Sigmoid colon (tissue), 4 donors: Measurements from ENCODE around the gene ZNF12.

ENCODE experiments used
- POLR2A ChIP-seq, 2 donors: fragments of 450-650 bp; IDR thresholded peaks; one replicate each; pipeline ENCODE4 v1.6.1; 2016; ENCODE audit warnings: antibody characterized with exemption in 2 of 2, mild to moderate bottlenecking in 2 of 2, moderate library complexity in 2 of 2
- POLR2AphosphoS5 ChIP-seq, 4 donors: sonication (generic); formaldehyde crosslinking; IDR thresholded peaks; one replicate each; pipeline ENCODE4 v1.6.1; 2017; ENCODE audit warnings: antibody characterized with exemption in 4 of 4
- TF ChIP-seq, protein P1 (sequence below), 4 experiments: fragments of 450-650 bp in 3 of 4; fragments of 200-600 bp in 1 of 4; IDR thresholded peaks; one replicate each; pipeline ENCODE4 v1.5.1; 2016 to 2019; ENCODE audit warnings: antibody characterized with exemption in 4 of 4, mild to moderate bottlenecking in 3 of 4, moderate library complexity in 2 of 4

DNA sequence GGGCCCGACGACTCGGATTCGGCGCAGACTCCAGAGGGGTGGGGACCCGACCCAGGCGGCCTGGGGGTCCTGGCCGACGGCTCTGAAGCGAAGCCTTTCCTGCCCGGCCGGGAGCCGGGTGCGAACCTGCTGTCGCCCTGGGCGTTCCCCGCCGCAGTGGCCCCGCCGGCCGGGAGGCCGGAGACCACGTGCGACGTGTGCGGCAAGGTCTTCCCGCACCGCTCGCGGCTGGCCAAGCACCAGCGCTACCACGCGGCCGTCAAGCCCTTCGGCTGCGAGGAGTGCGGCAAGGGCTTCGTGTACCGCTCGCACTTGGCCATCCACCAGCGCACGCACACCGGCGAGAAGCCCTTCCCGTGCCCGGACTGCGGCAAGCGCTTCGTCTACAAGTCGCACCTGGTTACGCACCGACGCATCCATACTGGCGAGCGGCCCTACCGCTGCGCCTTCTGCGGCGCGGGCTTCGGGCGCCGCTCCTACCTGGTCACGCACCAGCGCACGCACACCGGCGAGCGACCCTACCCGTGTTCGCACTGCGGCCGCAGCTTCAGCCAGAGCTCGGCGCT is 54.2 kb downstream of the ZNF12 start:
- TF ChIP-seq POLR2AphosphoS5 (IDR thresholded peaks at IDR 0.05) (no peak), POLR2A (IDR thresholded peaks at IDR 0.05) (no peak)
- TF ChIP-seq, protein P1, sequence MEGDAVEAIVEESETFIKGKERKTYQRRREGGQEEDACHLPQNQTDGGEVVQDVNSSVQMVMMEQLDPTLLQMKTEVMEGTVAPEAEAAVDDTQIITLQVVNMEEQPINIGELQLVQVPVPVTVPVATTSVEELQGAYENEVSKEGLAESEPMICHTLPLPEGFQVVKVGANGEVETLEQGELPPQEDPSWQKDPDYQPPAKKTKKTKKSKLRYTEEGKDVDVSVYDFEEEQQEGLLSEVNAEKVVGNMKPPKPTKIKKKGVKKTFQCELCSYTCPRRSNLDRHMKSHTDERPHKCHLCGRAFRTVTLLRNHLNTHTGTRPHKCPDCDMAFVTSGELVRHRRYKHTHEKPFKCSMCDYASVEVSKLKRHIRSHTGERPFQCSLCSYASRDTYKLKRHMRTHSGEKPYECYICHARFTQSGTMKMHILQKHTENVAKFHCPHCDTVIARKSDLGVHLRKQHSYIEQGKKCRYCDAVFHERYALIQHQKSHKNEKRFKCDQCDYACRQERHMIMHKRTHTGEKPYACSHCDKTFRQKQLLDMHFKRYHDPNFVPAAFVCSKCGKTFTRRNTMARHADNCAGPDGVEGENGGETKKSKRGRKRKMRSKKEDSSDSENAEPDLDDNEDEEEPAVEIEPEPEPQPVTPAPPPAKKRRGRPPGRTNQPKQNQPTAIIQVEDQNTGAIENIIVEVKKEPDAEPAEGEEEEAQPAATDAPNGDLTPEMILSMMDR (IDR thresholded peaks at IDR 0.05): no peak
